Measurements from ENCODE around the gene DDA1.
A peak's percentile ranks its signal among the peaks of the same experiment; 100 is the strongest.
"Not testable (repeated sequence)": the region's sequence is repeated elsewhere in the genome, so short reads cannot be mapped to it uniquely, and the experiment has no call there.

DDA1 gene

DNA sequence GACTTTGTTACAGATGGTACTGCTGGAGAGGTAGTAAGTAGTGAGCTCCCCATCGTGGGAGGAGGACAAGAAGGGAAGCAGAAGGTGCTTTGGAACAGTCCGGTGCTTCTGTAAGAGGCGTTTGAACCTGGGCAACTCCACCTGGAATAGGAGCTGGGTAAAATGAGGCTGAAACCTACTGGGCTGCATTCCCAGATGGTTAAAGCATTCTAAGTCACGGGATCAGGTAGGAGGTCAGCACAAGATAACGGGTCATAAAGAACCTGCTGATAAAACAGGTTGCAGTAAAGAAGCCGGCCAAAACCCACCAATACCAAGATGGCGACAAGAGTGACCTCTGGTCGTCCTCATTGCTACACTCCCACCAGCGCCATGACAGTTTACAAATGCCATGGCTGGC lies 22.6 kb upstream of the DDA1 start:
- DNase-seq (ENCODE audit: low read depth in 3 of 3), result no peak

GRCh38 chr19:17289489-17289888 lies 19.9 kb upstream of the DDA1 start:
- DNase-seq (ENCODE audit: low read depth in 3 of 3), result peak; percentile 40 to 55 (median 55)

GRCh38 chr19:17292301-17293074 lies 16.9 kb upstream of the DDA1 start:
- DNase-seq (ENCODE audit: low read depth in 3 of 3), result peak; percentile 60 to 82 (median 66)

DNA sequence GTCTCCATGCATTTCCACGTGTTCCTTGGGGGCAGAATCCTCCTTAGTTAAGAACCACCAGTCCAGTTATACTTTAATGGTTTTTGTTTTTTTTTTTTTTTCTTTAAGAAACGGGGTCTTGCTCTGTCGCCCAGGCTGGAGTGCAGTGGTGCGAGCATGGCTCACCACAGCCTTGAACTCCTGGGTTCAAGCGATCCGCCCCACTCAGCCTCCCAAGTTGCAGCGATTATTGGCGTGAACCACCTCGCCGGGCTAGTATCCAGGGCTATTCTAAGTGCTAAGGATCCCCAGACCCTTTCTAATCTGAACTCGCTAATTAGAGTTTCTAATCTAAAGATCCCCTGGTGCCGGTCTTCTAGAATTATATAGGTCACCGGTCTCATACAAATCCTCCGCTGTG lies 15.8 kb upstream of the DDA1 start:
- no peak for DNase-seq (ENCODE audit: low read depth in 3 of 3)

GRCh38 chr19:17294051-17294891 lies 15.1 kb upstream of the DDA1 start:
- DNase-seq (ENCODE audit: low read depth in 3 of 3), result peak; percentile 48 to 67 (median 49)

GRCh38 chr19:17295551-17295950 lies 13.8 kb upstream of the DDA1 start:
- not testable (repeated sequence) for DNase-seq (ENCODE audit: low read depth in 3 of 3)

- no peak for DNase-seq (ENCODE audit: low read depth in 3 of 3)
Measured at GRCh38 chr19:17296273-17296672, 13.1 kb upstream of the DDA1 start.

DNA sequence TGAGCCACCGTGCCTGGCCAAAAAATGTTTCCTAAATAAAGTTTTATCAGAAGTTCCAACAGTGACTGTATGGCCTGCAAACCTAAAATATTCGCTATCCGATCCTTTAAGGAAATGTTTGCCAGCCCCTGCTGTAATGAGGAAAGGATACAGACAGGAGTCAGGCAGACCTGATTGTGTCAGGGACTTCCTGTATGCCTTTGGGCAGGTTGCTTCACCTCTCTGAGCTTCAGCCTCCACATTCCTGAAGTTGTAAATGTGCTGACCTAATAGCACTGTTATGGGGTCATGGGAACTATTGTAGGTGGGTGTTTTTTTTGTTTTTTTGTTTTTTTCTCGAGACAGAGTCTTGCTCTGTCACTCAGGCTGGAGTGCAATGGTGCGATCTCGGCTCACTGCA lies 12.4 kb upstream of the DDA1 start:
- no peak for DNase-seq (ENCODE audit: low read depth in 3 of 3)

DNA sequence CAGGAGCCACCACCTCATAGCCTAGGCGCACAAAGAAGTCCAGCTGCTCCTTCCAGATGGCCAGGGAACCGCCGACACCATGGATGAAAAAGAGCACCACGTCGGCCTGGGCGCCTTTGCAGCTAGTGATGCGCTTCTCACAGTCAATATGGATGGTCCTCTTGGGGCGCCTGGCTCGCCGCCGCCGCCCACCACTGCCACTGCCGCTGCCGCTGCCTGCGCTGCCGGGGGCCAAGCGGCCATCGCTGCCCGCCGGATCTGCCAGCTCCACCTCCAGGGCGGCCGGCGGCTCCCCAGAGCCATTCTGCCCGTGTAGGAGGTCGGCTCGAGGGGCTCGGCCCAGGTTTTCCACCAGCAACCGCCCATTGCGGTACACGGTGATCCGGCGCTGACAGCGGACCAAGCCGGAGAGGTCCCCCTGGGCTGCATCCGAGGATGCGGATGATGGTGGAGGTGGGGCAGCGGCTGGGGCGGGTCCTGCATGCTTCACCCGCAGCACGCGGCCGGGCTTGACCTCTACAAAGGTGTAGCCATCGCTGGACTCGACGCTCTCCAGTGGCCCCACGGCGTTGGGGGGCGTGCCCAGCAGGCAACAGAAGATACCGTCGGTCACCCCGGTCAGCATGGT lies 8.3 kb upstream of the DDA1 start:
- DNase-seq (ENCODE audit: low read depth in 3 of 3), result no peak

DNA sequence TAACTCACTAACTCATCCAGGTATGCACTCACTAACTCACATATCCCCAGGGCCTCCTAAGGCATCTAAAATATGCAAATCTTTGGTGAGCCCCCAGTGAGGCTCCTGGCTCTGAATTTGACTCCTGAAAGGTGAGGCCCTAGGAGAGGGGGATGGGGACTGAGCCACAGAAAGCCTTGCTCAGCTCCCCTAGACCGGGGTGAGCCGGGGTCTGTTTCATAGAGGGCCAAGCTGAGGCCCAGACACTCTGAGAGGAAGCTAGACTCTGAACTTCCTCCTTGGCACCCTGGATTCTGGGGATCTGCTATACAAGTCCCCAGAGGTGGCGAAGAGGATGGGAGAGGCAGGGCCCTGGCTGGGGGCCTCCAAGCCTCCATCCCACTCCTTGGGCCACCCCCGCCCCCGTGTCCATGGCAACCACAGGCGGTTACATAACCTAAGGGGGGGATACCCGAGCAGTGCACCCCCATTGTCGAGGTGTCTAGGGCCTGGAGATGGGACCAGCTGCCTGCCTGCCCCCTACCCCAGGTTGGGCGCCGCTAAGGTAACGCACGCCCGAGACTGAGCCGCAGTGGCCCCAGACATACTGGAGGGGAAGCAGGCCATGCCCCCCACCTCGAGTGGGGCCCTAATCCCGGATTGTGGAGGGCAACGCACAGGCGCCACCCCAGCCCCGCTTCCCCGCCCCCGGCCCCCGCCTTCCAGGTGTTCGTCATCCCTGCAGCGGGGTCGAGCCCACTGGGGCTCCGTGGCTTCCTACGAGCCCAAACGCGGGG lies 6.8 kb upstream of the DDA1 start:
- no peak for DNase-seq (ENCODE audit: low read depth in 3 of 3)

GRCh38 chr19:17303167-17303939 lies 6.0 kb upstream of the DDA1 start, which contains the start of gene ABHD8:
ABHD8 (minus strand) TSS chr19:17303425; CDS start chr19:17301616, 1,809 bp downstream.
- DNase-seq (ENCODE audit: low read depth in 3 of 3), result peak; percentile 87 to 95 (median 92)

DNA sequence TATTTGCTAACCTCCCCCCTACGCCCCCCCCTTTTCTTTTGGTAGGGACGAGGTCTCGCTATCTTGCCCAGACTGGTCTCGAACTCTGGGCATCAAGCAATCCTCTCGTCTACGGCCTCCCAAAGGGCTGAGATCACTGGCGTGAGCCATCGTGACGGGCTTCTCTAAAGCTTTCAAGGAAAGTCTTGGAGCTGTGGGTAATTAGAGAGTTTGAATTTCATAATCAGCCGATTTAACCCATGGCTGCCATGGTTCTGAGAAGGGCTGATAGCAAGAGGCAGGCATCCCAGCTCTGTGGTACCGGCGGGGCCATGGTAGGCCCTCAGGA lies 5.5 kb upstream of the DDA1 start:
- no peak for DNase-seq (ENCODE audit: low read depth in 3 of 3)

DNA sequence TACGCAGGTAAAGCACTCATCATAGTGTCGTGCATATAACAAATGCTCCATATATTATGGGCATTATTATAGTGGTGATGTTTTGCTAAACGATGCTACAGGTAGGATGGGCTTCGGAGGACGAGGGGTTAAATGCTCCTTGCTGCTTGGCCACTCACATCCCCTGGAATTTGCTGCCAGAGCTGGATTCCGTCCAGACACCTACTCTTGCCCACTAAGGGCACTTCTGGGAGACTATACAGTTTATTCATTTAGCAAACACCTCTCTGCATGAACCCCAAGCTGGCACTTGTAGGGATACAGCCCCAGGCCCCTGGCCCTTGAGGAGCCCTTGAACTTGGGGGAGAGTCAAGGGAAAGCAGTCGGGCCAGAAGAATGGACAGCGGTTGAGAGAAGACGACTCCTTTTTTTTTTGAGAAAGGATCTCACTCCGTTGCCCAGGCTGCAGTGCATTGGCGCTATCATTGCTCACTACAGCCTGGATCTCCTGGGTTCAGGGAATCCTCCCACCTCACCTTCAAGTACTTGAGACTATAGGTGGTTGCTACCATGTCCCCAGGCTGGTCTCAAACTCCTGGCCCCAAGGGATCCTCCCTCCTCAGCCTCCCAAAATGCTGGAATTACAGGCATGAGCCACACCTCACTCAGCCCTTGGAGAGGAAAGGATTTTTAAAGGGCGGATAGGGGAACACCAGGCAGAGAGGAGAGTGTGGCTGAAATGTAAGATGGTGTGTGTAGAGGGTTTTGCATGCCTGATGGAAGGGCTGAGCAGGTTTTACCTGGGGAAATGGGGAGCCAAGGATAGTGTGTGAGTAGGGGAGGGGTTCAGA lies 4.8 kb upstream of the DDA1 start:
- no peak for DNase-seq (ENCODE audit: low read depth in 3 of 3)

DNA sequence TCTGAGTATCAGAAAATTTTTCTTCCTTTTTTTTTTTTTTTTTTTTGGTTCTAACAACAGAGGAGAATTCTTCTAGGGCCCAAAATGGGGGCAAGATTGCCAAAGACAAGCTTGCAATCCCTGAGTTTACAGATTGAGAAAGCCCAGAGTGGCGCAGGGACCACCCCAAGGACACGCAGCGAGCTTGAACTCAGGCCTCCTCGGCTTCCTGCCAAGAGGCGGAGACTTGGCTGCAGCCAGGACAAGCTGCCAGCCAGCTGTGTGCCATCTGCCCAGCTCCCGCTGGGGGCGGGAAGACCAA lies 4.2 kb upstream of the DDA1 start:
- no peak for DNase-seq (ENCODE audit: low read depth in 3 of 3)

- DNase-seq (ENCODE audit: low read depth in 3 of 3), result peak; percentile 87 to 95 (median 89)
Measured at GRCh38 chr19:17305517-17306284, 3.7 kb upstream of the DDA1 start, which contains the start of gene MRPL34. MRPL34 (plus strand) TSS chr19:17305872; CDS start chr19:17305893, 21 bp downstream.

DNA sequence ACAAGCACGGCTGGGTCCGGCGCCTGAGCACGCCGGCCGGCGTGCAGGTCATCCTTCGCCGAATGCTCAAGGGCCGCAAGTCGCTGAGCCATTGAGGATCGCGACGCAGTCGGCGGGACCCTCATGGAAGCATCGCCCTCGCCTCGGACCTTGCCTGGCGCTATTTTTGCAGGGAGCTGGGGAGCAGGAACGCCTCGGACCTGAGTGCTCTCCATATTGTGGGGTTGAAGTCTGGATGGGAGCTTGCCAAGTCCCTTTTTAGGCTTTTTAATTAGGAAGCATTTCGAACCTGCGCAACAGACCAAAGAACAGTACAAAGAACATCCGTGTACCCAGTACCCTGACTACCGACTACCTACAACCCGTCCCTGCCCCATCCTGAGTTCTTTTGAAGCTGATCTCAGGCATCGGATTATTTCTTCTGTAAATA lies 3.1 kb upstream of the DDA1 start:
- no peak for DNase-seq (ENCODE audit: low read depth in 3 of 3)

DNA sequence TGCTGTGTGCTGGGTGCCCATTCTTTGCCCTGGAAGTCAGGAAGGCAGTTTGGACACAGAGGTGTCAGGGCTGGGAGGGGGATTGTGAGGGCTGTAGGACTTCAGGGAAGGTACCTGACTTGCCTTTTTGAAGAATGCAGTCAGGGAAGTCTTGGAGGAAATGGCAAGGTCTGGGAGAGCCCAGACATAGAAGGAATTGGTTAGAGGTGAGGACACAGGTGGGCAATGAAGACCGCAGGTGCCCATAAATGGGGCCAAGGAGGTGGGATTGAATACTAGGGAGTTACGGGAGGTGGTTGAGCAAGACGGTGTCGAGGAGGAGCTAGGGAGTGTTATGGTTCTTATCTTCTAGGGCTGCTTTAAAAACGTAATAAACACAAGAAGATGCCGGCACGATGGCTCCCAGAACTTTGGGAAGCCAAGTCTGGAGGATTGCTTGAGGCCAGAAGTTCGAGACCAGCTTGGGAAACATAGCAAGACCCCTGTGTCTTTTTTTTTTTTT lies 1.4 kb upstream of the DDA1 start:
- no peak for DNase-seq (ENCODE audit: low read depth in 3 of 3)

DNA sequence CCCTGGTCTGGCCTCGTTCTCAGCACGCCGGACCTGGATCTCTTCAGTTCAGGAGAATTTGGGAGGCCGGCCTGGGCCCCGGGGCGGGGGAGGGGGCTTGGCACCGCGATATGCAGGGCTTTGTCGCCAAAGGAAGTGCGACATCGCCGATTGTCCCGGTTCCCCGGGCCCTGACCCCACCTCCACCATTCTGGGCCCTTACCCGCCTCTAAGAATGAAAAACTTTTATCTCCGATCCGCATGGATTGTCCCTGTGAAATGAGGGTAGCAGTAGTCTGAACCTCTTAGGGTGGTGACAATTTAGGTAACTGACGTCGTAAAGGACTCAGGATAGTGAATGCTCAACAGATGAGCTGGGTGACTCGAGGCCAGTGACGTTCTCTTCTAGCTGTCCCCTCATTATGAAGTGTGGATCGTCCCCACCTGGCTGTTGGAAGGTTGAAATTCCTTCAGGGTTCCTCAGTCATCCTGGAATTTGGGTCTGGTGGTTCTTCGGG lies 650 bp downstream of the DDA1 start:
- DNase-seq (ENCODE audit: low read depth in 3 of 3), result no peak

All from stimulated activated CD4-positive, alpha-beta T cell treated with anti-CD3 and anti-CD28 coated beads, TNF-alpha, amount 100 ng/mL, for 48 hours (primary cell).